Forelimb muscle (tissue), 1 donor: ENCODE results near the gene SPECC1. TPM values are rescaled to one million over a fixed set of nuclear protein-coding genes. Genes with fewer than 3 reads are reported as not detected.
"Not testable (repeated sequence)": the region's sequence is repeated elsewhere in the genome, so short reads cannot be mapped to it uniquely, and the experiment has no call there.

ENCODE experiments used
- DNase-seq: peaks from one replicate; pipeline ENCODE4 v3.0.0-alpha.2; 2013; ENCODE audit warnings: low read depth
- polyA plus RNA-seq: library from polyadenylated mRNA; unstranded; fragments of 120-200 nt; gene quantifications from one replicate; pipeline ENCODE4 v1.2.1, GENCODE V29; 2013; ENCODE audit not compliant: insufficient read length

The SPECC1 gene
- polyA plus RNA-seq, 1 donor: 6.0 TPM

DNA sequence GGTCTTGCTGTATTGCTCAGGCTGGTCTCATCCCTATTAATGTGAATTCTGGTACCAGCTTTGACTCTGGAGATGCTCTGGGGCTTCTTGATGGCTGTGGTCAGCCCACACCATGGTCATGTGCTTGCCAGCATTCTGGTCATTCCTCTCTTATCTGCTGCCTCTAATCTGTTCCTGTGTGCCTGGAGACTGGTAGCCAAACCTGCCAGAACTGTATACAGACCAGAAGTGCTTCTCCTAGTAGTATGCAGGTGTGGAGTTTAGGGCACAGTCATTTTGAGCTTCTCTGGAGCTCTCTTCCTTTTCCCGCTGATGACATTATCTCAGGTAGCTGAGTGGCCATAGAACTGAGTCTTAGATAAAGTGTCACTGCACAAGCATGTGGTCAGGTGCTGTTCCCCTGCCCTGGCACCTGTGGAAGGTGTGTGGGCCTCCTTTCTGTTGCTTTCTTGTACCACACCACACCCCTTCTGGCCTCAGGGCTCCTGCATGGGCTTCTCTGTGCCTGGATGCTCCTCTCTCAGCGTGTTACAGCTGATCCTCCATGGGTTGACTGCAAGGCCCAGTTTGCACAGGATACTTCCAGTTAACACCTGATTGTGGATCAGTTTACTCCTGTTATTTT lies 162.7 kb downstream of the SPECC1 start:
- no peak for DNase-seq

DNA sequence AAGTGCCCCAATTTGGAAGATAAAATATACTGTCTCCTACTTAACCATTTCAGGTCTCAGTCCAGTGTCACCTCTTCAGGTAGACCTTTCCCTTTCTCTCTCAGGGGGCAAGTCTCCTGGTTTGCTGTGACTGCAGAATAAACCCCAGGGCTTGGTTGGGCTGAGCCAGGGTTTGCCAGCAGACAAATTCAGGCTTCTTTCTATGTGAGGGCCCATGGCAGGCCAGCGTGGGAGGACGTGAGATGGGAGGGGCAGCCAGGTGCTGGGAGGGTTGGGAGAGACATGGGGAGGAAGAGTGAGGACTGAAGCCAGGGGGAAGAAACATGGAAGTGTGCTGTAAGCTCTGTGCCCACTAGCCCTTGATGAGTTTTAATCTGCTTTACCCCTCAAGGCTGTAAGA lies 163.2 kb downstream of the SPECC1 start:
- DNase-seq: no peak

DNA sequence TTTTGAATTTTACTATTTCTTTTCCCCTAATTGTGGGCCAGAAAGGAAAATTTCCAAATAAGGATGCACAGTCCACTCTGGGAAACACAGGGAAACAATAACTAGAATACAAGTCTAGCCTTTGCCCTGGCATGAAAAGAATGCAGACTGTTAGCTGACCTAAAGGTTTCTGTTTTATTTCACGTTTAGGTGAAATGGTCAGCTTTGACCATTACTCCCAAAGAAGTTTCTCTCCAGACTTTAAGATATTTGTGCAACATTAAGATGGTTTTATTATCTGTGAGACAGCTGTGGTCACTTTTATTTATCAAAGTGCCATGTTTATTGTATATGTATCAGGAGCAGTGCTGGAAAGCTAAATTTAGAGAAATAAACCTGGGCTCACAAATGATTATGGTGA lies 163.9 kb downstream of the SPECC1 start:
- no peak for DNase-seq

DNA sequence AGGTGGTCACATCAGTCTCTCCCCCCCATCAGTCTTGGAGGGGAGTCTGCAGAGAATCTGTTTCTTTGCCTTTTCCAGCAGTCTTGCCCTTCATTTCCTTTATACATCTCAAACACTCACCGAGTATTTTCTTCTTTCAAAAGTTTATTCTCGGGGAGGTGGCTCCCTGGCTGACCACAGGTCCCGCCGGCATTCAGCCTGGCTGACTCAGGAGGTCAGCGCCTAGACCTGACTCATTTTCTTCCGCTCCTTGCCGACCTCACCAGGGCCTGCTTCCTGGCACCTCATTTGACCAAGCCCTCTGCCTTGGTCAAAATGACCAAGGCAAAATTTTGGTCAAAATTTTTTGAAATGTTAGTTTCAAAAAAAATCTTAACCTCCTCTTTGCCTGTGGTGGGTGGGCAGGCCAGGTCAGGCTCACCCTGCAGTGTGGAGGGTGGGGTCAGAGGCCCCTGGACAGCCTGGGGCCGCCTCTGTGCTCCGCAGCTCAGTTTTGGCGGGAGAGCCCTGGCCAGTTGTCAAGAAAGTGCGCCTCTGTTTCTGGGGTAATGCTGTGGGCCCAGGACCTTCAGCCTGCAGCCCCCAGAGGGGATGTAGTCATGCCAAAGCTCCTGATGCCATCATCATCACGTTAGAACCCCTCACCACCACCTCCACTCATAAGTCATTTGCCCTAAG lies 165.6 kb downstream of the SPECC1 start:
- no peak for DNase-seq

DNA sequence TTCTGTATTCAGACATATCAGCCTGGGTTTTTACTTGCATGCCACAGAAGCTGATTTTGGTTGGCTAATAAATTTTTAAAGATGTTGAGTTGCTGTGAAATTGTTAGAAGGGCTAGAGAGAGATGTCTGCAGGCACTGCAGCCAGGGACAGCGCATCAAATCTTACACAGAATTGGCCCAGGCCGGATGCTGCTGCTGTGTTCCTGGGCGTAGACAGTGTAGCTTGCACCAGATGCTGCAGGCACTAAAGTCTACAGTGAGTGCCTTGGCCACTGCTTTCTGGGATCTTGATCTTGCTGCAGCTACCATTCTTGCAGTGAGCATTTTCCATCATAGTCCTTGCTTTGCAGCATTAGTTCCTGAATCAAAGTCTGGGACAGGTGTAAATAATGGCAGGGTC lies 169.9 kb downstream of the SPECC1 start:
- DNase-seq: no peak

DNA sequence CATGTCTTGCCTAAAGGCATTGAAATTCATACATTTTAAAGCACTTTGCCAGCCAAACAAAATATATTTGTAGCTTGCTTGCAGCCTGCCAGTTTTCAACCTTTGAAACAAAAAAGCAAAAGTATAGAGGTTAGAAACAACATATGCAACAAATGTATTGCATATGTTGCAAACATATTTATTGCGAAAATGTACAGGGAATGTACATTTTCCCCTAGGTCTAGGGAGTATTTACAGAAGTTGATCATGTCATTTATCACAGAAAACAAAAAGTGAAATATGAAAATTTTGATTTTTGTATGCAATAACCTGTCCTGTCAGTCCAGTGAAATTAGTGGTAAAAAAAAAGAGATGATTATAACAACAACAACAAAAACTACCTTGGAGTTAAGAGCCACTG lies 171.5 kb downstream of the SPECC1 start:
- DNase-seq: no peak

DNA sequence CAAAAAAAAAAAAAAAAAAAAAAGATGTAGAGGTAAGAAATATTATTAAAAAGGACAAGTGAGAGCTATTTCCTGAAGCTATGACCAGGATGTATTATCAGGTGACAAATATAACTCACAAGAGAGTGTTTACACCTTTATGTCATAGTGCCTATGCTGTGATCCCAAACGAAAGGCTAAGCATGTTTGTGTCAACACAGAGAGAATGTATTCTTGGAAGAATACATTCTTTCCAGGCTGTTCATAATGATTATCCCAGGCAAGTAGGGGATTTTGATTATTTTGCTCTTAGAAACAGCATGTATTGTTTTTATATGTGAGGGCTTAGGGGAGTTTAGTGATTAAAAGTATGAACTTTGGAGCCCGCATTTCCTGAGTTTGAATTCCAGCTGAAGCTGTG lies 175.0 kb downstream of the SPECC1 start:
- no peak for DNase-seq

DNA sequence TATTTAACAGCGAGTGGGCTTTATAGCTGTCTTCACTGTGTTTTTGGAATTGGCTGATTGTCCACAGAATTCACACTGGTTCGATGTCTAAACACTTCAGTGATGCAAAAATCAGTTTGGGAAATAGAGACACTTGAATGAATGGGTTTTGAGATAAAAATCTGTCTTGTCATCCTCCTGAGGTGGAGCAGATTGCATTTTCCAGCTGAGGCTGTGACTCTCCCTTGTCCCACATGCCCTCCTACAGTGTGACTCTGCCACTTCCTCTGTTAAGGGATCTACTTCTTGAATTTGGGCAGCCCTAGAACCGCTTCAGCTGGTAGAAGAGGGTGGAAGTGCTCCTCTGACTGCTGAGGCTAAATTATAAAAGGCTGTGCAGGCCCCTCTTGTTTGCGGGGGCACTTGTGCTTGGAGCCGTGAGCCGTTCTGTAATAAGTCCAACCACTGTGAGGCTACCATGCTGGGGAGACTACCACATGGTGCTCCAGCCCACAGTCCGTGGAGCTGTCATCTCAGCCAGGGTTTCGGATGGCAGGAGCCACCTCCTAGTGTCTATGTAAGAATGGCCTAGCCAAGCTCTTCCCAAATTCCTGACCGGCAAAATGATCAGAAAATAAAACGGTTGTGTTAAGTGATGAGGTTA lies 175.9 kb downstream of the SPECC1 start:
- DNase-seq: no peak

DNA sequence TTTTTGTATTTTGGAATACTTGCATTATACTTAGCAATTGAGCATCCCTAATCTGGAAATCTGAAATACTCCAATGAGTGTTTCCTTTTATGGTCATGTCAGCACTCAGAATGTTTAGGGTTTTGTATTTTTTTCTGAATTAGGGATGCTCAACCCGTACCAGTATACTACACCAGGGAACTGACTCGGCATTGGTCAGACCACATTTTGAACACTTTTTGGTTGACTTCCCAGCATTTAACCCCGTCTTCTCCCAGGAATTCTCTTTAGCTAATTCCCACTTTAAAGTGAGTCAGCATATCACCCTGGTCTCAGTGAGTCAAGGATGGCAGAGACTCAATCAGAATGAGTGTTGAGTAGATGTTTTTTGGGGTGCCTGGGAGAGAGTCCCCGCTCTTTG lies 177.9 kb downstream of the SPECC1 start:
- DNase-seq: no peak

DNA sequence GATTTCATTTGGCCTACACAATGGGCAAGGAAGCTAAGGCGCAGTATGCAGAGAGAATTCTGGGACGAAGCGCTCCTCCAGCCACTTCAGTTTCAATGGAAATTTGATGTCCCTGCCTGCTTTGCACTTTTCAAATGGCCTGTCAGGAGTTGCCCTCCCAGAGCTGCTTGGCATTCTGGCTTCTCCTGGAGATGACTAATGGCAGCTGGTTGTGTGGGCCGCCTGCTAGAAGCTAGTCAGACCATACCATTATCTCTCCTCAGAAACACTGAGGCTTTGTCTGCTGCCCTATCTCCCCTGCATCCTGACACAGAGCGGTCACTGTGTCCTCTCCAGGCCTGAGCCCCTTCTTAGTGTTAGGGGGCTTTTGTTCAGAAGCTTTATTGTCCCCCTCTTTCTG lies 180.1 kb downstream of the SPECC1 start:
- DNase-seq: no peak

DNA sequence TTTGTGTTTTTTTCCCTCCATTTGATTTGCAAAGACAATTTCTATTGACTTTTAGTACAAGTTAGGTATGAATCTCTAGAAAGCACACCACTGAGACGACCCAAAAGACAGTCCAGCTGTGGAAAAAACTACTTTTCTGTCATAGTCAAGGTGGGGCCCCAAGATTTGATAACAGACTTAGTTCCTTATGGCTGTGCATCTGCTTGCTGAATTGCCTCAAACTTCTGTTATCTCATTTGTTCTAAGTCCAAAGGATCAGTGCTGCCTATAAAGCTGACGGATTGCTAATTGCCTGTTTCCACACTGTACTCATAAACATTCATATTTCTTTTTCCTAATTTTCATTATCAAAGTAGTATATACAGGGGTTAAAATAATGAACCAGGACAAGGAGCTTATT lies 180.8 kb downstream of the SPECC1 start:
- DNase-seq: no peak

DNA sequence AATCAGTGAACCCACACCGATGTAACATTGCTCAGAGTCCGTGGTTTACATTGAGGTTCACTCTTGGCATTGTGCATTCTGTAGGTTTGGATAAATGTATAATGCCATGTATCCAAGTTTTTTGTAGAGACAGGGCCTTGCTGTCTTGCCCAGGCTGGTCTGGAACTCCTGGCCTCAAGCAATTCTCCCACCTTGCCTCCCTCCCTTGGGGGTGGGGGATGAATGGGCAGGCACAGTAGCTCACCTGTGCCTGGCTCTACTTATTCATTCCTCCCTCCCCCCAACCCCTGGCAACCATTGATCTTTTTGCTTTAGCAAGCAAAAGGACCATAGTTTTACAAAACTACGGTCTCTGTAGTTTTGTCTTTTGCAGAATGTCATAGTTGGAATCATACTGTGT lies 181.4 kb downstream of the SPECC1 start:
- DNase-seq: no peak

DNA sequence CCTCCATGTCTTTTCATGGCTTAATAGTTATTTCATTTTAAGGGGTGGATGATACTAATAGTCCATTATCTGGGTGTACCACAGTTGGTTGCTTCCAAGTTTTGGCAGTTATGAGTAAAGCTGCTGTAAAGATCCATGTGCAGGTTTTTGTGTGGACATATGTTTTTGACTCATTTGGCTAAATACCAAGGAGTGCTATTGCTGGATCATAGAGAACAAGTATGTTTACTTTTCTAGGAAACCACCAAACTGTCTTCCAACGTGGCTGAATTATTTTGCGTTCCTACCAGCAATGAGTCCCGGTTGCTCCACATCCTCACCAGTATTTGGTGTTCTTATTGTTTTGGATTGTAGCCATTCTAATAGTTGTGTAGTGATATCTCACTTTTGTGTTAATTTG lies 181.9 kb downstream of the SPECC1 start:
- DNase-seq: no peak

DNA sequence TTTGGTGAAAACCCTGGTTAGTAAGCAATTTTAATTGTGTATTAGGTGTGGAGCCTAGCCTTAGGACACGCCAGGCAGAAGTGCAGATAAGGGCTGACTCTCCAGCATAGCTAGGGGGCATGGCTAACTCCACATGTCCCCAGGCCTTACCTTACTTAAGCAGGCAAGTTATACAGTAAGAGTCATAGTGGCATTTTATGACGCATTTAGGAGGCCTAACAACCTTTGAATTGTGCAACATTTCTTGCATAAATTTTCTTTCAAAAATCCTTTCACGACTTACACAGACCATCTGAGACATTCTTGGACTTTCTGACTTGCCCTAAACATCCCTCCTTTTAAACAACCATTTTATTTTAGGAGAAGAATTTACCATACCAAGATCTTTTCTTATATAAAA lies 187.1 kb downstream of the SPECC1 start:
- DNase-seq: not testable (repeated sequence)

DNA sequence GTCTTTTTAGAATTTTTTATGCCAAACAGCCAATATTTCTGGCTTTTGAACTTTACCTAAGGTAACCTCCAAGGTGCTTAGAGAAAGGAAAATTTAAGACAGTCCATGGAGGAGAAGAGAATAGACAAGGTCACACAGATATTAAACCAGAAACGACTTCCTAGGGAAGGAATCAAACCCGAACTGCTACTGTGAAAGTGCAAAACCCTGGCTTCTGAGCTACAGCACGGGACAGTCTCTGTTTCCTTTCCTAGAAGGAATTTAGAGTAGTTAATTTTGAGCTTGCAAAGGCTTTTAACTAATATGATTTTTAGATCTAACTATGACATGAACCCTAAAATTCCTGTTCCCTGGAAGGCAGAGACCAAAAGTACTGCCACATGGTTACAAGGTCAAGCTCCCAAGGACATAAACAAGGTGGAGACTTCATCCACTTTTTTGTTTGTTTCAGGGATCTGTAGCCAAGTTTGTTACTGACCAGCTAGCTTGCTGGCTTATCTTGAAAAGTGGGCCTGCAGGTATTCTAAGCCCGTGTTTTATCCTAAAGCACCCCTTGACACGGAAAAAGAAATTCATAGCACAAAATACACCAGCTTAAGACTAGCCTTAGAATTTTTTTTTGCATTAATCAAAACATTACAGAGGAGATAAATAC lies 188.2 kb downstream of the SPECC1 start:
- DNase-seq: no peak

DNA sequence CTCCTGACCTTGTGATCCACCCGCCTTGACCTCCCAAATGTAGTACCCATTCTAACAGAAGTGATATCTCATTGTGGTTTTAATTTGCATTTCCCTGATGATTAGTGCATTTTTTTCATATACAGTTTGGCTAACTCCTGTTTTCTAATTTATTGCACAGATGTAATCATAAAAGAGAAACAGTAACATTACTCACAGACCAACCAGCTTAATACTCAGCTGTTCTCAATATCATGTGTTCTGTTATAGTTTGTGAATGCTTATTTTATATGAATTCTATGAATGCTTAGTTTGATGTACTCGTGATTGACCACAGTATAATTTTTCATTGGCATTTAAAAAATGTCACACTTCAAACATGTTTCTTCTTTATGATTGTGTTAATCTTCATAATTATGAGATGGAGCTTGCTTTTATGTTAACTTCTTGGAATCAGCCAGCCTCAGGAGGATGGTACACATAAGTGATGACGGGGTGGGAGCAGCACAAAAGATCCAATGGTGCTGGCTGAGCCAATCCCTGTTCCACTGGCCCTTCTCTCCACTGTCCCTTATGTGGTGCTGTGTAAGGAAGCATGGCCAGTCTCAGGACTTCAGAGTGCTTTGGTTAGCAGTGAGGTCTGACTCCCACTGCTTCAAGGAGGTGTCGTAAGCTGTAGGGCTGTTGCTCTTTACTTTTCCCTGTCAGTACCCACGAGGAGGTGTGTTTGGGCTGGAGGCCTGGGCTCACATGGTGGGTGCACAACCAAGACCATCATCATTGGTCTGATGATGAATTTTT lies 191.0 kb downstream of the SPECC1 start:
- no peak for DNase-seq

DNA sequence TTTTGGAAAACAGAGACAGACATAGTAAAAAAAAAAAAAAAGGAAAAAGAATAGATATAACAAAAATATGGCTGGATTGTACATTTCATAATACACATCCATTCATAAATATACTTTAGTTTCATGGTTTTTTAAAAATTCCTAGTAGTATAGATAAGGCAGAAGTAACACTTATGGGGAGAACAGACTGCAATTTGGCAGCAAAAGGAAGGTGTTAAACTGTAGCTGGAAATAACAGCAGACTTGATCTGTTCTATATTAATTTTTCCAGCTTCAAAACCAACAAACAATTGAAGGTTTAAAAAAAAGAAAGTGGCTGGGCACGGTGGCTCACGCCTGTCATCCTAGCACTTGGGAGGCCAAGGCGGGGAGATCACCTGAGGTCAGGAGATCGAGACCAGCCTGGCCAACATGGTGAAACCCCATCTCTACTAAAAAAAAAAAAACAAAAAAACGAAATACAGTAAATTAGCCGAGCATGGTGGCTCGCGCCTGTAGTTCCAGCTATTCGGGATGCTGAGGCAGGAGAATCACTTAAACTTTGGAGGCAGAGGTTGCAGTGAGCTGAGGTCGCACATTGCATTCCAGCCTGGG lies 191.8 kb downstream of the SPECC1 start:
- no peak for DNase-seq

DNA sequence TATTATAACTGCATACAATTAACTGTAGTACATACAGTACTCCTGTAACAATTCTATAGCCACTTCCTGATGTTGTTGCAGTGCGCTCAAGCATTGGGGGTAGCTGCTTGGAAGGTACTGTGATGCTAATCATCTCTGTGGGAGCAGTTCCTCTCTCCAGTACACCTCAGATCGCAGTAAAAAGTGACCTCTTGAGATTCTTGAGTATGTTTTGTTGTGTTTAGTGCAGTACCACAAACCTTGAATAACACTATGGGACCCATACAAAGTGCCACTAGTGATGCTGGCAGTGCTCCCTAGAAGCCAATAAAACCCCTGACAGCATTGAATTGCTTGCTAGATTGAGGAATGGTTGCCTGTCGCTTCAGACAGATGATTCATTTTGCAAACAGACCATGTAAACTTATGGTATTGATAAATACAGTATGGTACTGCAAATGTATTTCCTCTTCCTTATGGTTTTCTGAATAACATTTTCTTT lies 193.0 kb downstream of the SPECC1 start:
- no peak for DNase-seq

DNA sequence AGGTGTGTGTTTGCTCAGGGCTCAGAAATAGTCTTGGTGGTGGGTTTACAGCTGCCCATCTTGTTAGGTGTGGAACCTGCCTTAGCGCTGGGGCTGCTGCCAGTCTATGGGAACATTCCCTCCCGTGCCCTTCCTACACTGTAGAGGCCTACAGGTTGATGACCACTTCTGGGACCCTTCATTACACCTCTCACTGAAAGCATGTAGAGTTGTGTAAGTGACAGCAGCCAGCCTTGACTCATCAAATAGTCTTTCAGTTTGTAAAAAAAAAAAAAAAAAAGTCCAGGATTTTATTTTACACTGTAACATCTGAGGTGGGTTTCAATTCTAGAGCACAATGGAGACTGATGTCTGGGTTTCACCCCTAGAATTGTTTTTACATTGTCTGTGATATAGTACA lies 193.9 kb downstream of the SPECC1 start:
- no peak for DNase-seq

DNA sequence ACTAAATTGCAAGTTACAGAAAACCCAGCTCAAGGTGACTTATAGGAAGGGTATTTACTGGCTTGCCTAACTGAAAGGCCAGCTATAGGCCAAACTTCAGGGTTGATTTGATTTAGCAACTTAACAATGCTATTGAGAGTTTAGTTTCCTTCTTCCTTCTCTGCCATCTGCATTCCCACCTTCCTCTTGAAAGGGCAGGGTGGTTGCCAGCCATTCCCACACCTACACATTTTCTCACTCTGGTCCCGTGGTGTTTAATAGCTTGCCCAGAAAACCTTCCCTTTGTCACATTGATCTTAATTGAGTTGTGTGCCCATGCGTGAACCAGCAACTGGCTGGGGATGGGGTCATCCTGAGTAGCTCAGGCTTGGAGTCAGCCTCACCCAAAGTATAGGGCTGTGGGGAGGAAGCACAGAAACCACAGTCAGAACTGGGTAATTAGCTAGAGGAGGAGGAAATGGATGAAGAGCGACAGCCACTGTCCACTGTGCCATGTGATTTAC lies 194.7 kb downstream of the SPECC1 start:
- DNase-seq: no peak

DNA sequence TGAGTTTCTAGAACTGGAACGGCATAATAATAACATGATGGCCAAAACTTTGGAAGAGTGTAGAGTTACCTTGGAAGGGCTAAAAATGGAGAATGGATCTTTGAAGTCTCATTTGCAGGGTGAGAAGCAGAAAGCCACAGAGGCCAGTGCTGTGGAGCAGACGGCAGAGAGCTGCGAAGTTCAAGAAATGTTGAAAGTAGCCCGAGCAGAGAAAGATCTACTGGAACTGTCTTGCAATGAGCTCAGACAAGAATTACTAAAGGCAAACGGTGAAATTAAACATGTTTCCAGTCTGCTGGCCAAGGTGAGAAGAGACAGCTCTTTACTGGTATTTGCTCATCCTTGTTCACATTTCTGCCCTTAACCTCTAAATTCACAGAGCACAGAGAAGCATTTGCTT lies 196.4 kb downstream of the SPECC1 start:
- no peak for DNase-seq
